ENCODE results near the gene BTN2A1. TPM values are rescaled to one million over a fixed set of nuclear protein-coding genes. Genes with fewer than 3 reads are reported as not detected.

The BTN2A1 gene
- total RNA-seq: 10 to 100 TPM; 11.5 to 24.1 TPM

- Histone ChIP-seq H3K36me3 (peaks cover 3 to 8% of the 10 kb centered on the region in 2 donors), H3K27me3 (replicated peaks; ENCODE audit: insufficient read depth) (no peaks in the 10 kb centered on the region), H3K4me1 (replicated peaks) (peaks cover 16% of the 10 kb centered on the region), H3K4me3 (peak within 1 kb of the TSS; percentile 66 to 81), H3K27ac (peak within 1 kb of the TSS; percentile 93 to 98), H3K9me3 (no peaks in the 10 kb centered on the region)
- TF ChIP-seq CTCF (IDR thresholded peaks at IDR 0.05) (no peak), POLR2AphosphoS5 (IDR thresholded peaks at IDR 0.05) (peak; percentile 87), POLR2A (IDR thresholded peaks at IDR 0.05) (peak; percentile 62)
- peak; percentile 89 for DNase-seq (ENCODE audit: low spot score)
- intact Hi-C loops (cut with DNase I): loop anchor here (5.0 kb wide), 1 partner anchor 64 kb away; no protein-coding TSS in a partner anchor
- under 1% methylated on average over 31 of the region's 31 CpGs for WGBS
These were observed at the start of gene BTN2A1 for GRCh38 chr6:26457806-26458688. Gene BTN2A1 (plus strand): TSS chr6:26457955. CDS start chr6:26458637, 682 bp downstream.

- no peaks in the 10 kb centered on the region for H3K9me3 ChIP-seq
- TF ChIP-seq CTCF (IDR thresholded peaks at IDR 0.05) (no peak), POLR2AphosphoS5 (IDR thresholded peaks at IDR 0.05) (no peak), POLR2A (IDR thresholded peaks at IDR 0.05) (no peak)
- 83% methylated on average over 10 of the region's 10 CpGs for WGBS
- intact Hi-C loops (cut with DNase I): no loop called here
- H3K27me3 ChIP-seq (replicated peaks; ENCODE audit: insufficient read depth): no peaks in the 10 kb centered on the region
- no peak overlapping the region for H3K4me3 ChIP-seq
- DNase-seq (ENCODE audit: low spot score): no peak
- H3K4me1 ChIP-seq (replicated peaks): no peaks in the 10 kb centered on the region
- no peak overlapping the region for H3K27ac ChIP-seq
- H3K36me3 ChIP-seq: no peaks in the 10 kb centered on the region
These were observed 48.7 kb upstream of the BTN2A1 start for GRCh38 chr6:26408828-26409730.

- TF ChIP-seq CTCF (IDR thresholded peaks at IDR 0.05) (no peak), POLR2AphosphoS5 (IDR thresholded peaks at IDR 0.05) (no peak), POLR2A (IDR thresholded peaks at IDR 0.05) (no peak)
- Histone ChIP-seq H3K27ac (no peak overlapping the region), H3K27me3 (replicated peaks; ENCODE audit: insufficient read depth) (no peaks in the 10 kb centered on the region), H3K36me3 (no peaks in the 10 kb centered on the region), H3K4me1 (replicated peaks) (no peaks in the 10 kb centered on the region), H3K9me3 (no peaks in the 10 kb centered on the region), H3K4me3 (no peak overlapping the region)
- no peak for DNase-seq (ENCODE audit: low spot score)
- intact Hi-C loops (cut with DNase I): no loop called here
- WGBS: 92% methylated on average over 3 of the region's 3 CpGs
These were observed 46.0 kb upstream of the BTN2A1 start for GRCh38 chr6:26411751-26412150.

- Histone ChIP-seq H3K36me3 (no peaks in the 10 kb centered on the region), H3K27me3 (replicated peaks; ENCODE audit: insufficient read depth) (no peaks in the 10 kb centered on the region), H3K27ac (no peak overlapping the region), H3K4me3 (no peak overlapping the region), H3K4me1 (replicated peaks) (no peaks in the 10 kb centered on the region), H3K9me3 (no peaks in the 10 kb centered on the region)
- intact Hi-C loops (cut with DNase I): no loop called here
- TF ChIP-seq POLR2AphosphoS5 (IDR thresholded peaks at IDR 0.05) (no peak), CTCF (IDR thresholded peaks at IDR 0.05) (no peak), POLR2A (IDR thresholded peaks at IDR 0.05) (no peak)
- WGBS: 55% methylated on average over 3 of the region's 3 CpGs
- no peak for DNase-seq (ENCODE audit: low spot score)
These were observed 45.5 kb upstream of the BTN2A1 start for GRCh38 chr6:26412228-26412627.
